Skeletal muscle tissue (tissue), 4 donors: ENCODE results near the gene COLEC12. TPM values are rescaled to one million over a fixed set of nuclear protein-coding genes. Genes with fewer than 3 reads are reported as not detected.

Experiments
- H3K27ac ChIP-seq: one replicate; pipeline ENCODE4 v1.7.0; 2013; ENCODE audit warnings: mild to moderate bottlenecking, low read depth, low read length, inconsistent platforms
- H3K27me3 ChIP-seq, 3 donors: one replicate each; pipeline ENCODE4 v1.7.0; 2013; ENCODE audit warnings: low read length in 3 of 3; ENCODE audit not compliant: control insufficient read depth in 3 of 3, insufficient read depth in 3 of 3
- H3K36me3 ChIP-seq, 3 donors: one replicate each; pipeline ENCODE4 v1.7.0; 2013; ENCODE audit warnings: low read length in 3 of 3; ENCODE audit not compliant: control insufficient read depth in 3 of 3, insufficient read depth in 3 of 3
- H3K4me1 ChIP-seq, 3 donors: one replicate each; pipeline ENCODE4 v1.7.0; 2013; ENCODE audit warnings: low read length in 3 of 3, mild to moderate bottlenecking in 3 of 3; ENCODE audit not compliant: control insufficient read depth in 3 of 3, insufficient read depth in 3 of 3
- H3K4me3 ChIP-seq, 3 donors: one replicate each; pipeline ENCODE4 v1.7.0; 2013; ENCODE audit warnings: low read length in 3 of 3
- H3K9ac ChIP-seq, 3 donors: one replicate each; pipeline ENCODE4 v1.7.0; 2013; ENCODE audit warnings: low read length in 3 of 3, mild to moderate bottlenecking in 3 of 3, moderate library complexity in 2 of 3, low read depth in 1 of 3
- H3K9me3 ChIP-seq, 3 donors: one replicate each; pipeline ENCODE4 v1.7.0; 2013; ENCODE audit warnings: low read length in 3 of 3; ENCODE audit not compliant: control insufficient read depth in 3 of 3
- total RNA-seq: library from RNA; depleted of rRNA; stranded (reverse); fragments of >200 nt; gene quantifications from one replicate; pipeline ENCODE4 v1.2.3, GENCODE V29; 2014
- donor health status: Osteomylitis.

The COLEC12 gene
- total RNA-seq, 1 donor from 2014 or later = 39.1 TPM

DNA sequence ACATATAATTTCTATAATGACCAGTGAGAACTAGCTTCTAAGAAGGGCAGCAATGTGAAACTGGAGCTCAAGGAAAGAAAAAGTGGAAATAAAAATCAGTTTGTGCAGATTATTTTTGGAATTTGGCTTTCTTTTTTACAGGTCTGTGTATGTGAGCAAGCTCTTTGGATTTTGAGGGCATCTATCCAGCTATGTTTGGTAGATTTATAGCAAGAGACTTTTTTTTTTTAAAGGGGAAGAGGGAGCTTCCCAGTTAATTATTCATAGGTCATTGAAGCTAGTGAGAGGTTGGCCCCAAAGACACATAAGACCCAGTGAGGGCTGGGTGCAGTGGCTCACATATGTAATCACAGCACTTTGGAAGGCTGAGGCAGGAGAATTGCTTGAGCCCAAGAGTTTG is 24.0 kb upstream of the COLEC12 start:
- H3K4me1 ChIP-seq = no peaks in the 10 kb centered on the region
- H3K36me3 ChIP-seq = no peaks in the 10 kb centered on the region
- H3K27me3 ChIP-seq = no peaks in the 10 kb centered on the region
- no peak overlapping the region for H3K27ac ChIP-seq
- H3K9me3 ChIP-seq = no peaks in the 10 kb centered on the region
- no peak overlapping the region for H3K4me3 ChIP-seq
- H3K9ac ChIP-seq = no peak overlapping the region

DNA sequence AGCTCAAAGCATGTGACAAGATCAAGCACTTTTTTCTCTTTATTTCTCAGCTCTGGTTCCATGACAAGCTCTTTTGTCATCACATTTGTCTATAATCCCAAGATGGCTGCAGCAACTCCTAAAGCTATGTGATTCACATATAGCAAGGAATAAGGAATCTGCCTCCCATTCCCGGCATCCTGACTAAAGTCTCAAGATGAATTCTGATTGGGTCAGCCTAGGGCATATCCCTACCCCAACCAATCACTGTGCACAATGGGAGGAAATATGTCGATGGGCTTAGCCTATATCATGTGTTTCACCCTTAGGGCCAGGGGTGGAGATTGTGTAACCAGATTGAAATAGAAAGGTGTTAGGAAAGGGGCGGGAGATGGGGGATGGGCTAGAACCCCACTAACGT is 23.1 kb upstream of the COLEC12 start:
- H3K27ac ChIP-seq = no peak overlapping the region

DNA sequence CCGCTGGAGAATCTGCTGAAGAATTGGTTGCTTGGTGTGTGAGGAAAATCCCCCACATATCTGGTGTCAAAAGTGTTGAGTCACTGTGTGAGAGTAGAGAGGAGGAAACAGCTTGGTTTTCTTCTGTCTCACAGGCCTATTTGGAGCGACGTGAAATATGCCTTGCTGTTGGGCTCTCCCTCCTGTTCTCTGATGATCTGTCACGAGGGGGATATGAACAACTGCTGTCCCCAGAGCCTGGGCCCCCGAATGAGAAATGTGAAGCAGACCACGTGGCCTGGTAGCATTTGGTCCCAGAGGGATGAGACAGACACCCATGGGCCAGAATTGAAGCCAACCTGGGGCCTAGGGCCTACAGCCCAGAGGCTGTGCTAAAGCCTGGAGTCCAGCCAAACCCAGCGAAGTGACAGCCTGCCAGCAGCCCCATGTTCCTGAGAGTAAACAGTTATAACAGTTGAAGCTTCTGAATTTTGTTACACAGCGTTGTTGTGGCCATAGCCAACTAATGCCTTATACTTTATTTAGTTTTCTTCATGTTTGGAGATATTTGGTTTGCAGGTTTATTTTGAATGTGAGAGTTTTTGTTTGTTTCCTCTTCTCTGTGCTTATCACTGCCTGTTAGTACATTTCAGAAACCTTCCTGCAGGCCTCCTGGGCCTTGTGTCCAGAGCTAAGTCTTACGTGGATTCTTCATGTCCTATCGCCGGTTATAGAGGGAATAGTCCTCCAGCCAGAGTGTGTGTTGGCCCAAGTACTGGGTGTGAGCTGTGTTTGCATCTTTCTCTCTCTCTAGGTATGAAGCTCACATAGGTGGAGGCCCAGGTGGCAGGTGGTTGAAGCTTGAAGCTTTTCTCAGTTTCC is 18.7 kb upstream of the COLEC12 start:
- H3K4me1 ChIP-seq = peaks cover 0 to 5% (median 2%) of the 10 kb centered on the region in 3 donors
- no peaks in the 10 kb centered on the region for H3K27me3 ChIP-seq
- H3K4me3 ChIP-seq = no peak overlapping the region
- H3K27ac ChIP-seq = peak overlapping the region; percentile 62
- no peaks in the 10 kb centered on the region for H3K9me3 ChIP-seq
- no peak overlapping the region for H3K9ac ChIP-seq
- H3K36me3 ChIP-seq = no peaks in the 10 kb centered on the region

More for the DNA sequence above, 23.1 kb upstream of the COLEC12 start:
- Histone ChIP-seq H3K27me3 (no peaks in the 10 kb centered on the region), H3K4me3 (no peak overlapping the region), H3K9me3 (no peaks in the 10 kb centered on the region), H3K9ac (no peak overlapping the region), H3K36me3 (no peaks in the 10 kb centered on the region), H3K4me1 (peaks cover 0 to 5% (median 2%) of the 10 kb centered on the region in 3 donors)

DNA sequence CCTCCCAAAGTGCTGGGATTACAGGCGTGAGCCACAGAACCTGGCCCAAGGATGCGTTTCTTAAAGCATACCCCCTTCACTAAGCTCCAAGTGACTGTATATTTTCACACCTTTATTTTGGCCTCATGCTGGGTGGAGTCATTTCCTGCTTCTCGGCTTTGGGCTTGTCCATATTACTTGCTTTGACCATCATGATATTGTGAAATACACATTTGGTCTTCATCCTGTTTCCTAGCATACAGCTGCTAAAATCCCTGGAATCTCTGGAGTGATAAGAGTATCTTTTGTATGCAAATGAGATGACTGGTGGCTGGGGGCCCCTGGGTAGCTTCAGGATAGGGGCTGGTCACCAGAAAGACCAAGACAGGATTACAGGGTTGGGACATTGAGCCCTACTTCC is 17.6 kb upstream of the COLEC12 start:
- Histone ChIP-seq H3K9ac (no peak overlapping the region), H3K36me3 (no peaks in the 10 kb centered on the region), H3K9me3 (no peaks in the 10 kb centered on the region), H3K4me1 (peaks cover 0 to 5% (median 2%) of the 10 kb centered on the region in 3 donors), H3K27ac (no peak overlapping the region), H3K27me3 (no peaks in the 10 kb centered on the region), H3K4me3 (no peak overlapping the region)

DNA sequence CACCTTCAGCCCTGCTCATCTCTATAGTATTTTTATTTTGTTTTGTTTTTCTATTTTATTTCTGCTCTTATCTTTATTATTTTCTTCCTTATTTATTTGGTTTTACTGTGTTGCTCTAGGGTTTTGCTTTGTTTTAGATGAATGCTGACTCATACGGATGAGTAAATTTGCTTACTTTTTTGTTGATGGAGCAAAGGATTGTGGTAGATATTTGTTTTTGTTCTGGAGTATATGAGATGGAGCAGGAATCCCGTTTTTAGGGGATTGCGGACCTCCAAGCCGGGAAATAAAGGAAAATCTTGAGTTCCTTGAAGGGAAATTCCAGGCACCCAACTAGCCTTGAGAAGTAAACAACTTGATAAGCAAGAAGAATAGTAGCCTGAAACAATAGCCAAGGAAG is 15.3 kb upstream of the COLEC12 start:
- H3K27me3 ChIP-seq = no peaks in the 10 kb centered on the region
- H3K9me3 ChIP-seq = no peaks in the 10 kb centered on the region
- H3K4me3 ChIP-seq = no peak overlapping the region
- peaks cover 0 to 5% (median 2%) of the 10 kb centered on the region in 3 donors for H3K4me1 ChIP-seq
- H3K27ac ChIP-seq = no peak overlapping the region
- no peak overlapping the region for H3K9ac ChIP-seq
- H3K36me3 ChIP-seq = no peaks in the 10 kb centered on the region

DNA sequence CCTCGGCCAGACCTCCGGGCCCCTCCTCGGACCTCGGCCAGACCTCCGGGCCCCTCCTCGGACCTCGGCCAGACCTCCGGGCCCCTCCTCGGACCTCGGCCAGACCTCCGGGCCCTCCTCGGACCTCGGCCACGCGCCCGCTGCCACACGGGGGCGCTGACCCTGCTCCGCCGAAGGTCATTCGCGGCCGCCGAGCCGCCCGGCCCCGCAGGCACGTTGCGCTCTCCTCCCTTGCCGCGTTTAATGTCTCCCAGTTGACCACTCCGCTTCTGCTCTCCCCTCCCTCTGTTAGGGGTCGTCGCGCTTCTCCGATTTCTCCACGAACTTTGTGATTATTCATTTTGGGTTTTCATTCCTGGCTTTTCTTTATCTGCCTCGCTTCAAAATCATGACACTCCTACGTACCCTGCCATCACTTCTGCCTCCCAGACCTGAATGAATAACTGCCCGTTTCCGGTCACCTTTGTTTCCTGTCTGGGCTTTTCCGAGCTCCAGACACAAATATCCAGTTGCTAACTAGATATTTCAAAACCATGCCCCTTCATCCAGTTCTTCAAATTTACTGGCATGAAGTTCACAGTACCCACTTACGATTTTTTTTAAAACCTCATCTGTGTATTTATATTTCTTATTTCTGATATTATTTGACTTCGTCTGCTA is 14.8 kb upstream of the COLEC12 start:
- Histone ChIP-seq H3K9me3 (no peaks in the 10 kb centered on the region), H3K9ac (no peak overlapping the region), H3K27ac (no peak overlapping the region), H3K4me1 (peaks cover 0 to 5% (median 2%) of the 10 kb centered on the region in 3 donors), H3K4me3 (no peak overlapping the region), H3K27me3 (no peaks in the 10 kb centered on the region), H3K36me3 (no peaks in the 10 kb centered on the region)

DNA sequence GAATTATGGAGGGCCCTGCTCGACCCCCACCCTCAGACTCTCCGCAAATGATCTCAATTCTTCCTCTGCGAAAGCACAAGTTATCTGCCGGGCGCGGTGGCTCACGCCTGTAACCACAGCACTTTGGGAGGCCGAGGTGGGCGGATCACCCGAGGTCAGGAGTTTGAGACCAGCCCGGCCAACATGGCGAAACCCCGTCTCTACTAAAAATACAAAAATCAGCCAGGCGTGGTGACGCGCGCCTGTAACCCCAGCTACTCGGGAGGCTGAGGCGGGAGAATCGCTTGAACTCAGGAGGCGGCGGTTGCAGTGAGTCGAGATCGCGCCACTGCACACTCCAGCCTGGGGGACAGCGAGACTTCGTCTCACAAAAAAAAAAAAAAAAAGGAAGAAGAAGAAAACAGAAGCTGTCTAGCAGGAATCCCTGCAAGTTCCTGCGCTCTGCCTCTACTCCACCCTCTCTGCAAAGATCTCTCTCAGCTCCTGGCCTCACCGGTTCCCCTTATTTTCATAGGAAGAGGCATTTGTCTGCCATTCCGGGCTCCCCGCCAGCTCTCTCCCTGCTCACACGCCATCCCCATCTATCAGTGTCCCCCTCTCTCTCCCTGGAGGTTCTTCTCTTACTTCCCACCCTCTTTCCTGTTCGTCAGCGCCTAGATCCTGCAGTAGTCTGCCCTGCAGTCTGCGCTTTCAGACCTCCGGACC is 13.5 kb upstream of the COLEC12 start:
- H3K9me3 ChIP-seq = no peaks in the 10 kb centered on the region
- no peaks in the 10 kb centered on the region for H3K27me3 ChIP-seq
- no peak overlapping the region for H3K9ac ChIP-seq
- H3K4me3 ChIP-seq = no peak overlapping the region
- peaks cover 0 to 2% (median 1%) of the 10 kb centered on the region in 3 donors for H3K4me1 ChIP-seq
- H3K36me3 ChIP-seq = no peaks in the 10 kb centered on the region
- no peak overlapping the region for H3K27ac ChIP-seq

DNA sequence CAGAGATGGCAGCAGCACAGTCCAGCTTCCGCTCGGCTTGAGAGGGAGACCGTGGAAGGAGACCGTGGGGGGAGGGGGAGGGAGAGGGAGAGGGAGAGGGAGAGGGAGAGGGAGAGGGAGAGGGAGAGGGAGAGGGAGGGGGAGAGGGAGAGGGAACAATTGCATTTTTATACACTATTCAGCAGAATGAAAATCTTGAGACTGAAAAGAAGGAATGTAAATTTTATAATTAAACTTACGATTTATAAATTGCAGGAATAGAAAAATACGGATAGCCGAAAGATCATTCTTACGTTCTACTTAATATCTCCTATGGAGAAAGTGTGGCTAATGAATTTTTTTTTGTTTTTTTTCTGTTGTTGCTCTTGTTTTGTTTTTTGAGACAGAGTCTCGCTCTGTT is 12.5 kb upstream of the COLEC12 start:
- Histone ChIP-seq H3K9ac (no peak overlapping the region), H3K36me3 (no peaks in the 10 kb centered on the region), H3K9me3 (no peaks in the 10 kb centered on the region), H3K27ac (no peak overlapping the region), H3K4me1 (no peaks in the 10 kb centered on the region), H3K4me3 (no peak overlapping the region), H3K27me3 (no peaks in the 10 kb centered on the region)

DNA sequence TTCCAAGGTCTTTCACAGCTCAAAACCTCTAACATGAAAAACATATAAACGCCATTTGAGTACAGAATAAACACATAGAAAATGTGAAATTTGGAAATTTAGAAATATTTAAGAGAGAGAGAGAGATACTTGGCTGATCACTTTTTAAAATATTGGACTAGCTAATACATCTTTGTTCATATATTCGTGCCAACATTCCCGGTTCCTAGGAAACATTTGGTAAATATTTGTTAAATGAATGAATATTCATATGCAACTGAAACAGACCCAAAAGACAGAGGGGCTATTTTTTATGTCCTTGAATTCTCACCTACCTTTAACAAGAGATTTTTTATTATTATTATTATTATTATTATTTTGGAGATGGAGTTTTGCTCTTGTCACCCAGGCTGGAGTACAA is 8.3 kb upstream of the COLEC12 start:
- Histone ChIP-seq H3K9me3 (no peaks in the 10 kb centered on the region), H3K4me3 (no peak overlapping the region), H3K9ac (no peak overlapping the region), H3K27ac (no peak overlapping the region), H3K4me1 (no peaks in the 10 kb centered on the region), H3K36me3 (no peaks in the 10 kb centered on the region), H3K27me3 (no peaks in the 10 kb centered on the region)

DNA sequence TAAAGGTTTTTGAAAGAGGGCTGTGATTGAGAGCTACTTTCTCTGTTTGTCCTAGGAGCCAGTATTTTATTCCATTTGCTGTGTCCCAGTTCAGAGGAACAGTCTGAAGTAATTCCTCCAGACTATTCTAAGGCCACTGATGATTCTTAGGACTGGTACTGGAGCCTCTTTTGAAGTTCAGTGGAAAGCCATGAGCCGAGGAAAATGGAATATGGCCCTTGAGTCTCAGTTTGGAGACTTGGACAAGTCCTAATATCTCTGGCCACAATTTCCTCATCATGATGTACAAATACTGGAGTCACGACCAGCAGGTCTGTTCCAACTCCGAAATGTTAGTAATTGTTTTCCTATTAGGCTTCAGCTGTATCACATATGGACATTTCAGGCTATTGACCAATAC is 7.1 kb upstream of the COLEC12 start:
- no peaks in the 10 kb centered on the region for H3K4me1 ChIP-seq
- no peak overlapping the region for H3K4me3 ChIP-seq
- H3K27ac ChIP-seq = no peak overlapping the region
- no peaks in the 10 kb centered on the region for H3K27me3 ChIP-seq
- H3K9me3 ChIP-seq = no peaks in the 10 kb centered on the region
- H3K36me3 ChIP-seq = no peaks in the 10 kb centered on the region
- no peak overlapping the region for H3K9ac ChIP-seq
